ENCODE data around the gene FGF14.
"Not testable (repeated sequence)": the region's sequence is repeated elsewhere in the genome, so short reads cannot be mapped to it uniquely, and the experiment has no call there.

FGF14 gene

GRCh38 chr13:102187313-102187712 is 214.5 kb downstream of the FGF14 start:
- no peak for DNase-seq

GRCh38 chr13:102185375-102185984 is 216.4 kb downstream of the FGF14 start:
- no peak for DNase-seq

- DNase-seq: no peak
Observed at GRCh38 chr13:102183509-102184182, 218.2 kb downstream of the FGF14 start.

- no peak for DNase-seq
Observed at GRCh38 chr13:102182170-102182569, 219.7 kb downstream of the FGF14 start.

GRCh38 chr13:102177431-102177830 is 224.4 kb downstream of the FGF14 start:
- DNase-seq: no peak

- DNase-seq: no peak
Observed at GRCh38 chr13:102176846-102177245, 225.0 kb downstream of the FGF14 start.

- no peak for DNase-seq
Observed at GRCh38 chr13:102172406-102172805, 229.4 kb downstream of the FGF14 start.

GRCh38 chr13:102170305-102170704 is 231.5 kb downstream of the FGF14 start:
- DNase-seq: no peak

GRCh38 chr13:102169471-102170015 is 232.3 kb downstream of the FGF14 start:
- DNase-seq: no peak

GRCh38 chr13:102152790-102153189 is 249.1 kb downstream of the FGF14 start:
- no peak for DNase-seq

- DNase-seq: no peak
Observed at GRCh38 chr13:102147353-102147752, 254.5 kb downstream of the FGF14 start.

GRCh38 chr13:102145750-102146149 is 256.1 kb downstream of the FGF14 start:
- no peak for DNase-seq

GRCh38 chr13:102142473-102142826 is 259.4 kb downstream of the FGF14 start:
- DNase-seq: no peak

GRCh38 chr13:102141625-102142472 is 260.0 kb downstream of the FGF14 start:
- no peak for DNase-seq

GRCh38 chr13:102139626-102140025 is 262.2 kb downstream of the FGF14 start:
- DNase-seq: no peak

GRCh38 chr13:102138635-102139190 is 263.1 kb downstream of the FGF14 start:
- no peak for DNase-seq

GRCh38 chr13:102137904-102138303 is 263.9 kb downstream of the FGF14 start:
- DNase-seq: not testable (repeated sequence)

GRCh38 chr13:102136735-102137296 is 265.0 kb downstream of the FGF14 start:
- no peak for DNase-seq

GRCh38 chr13:102132777-102133295 is 269.0 kb downstream of the FGF14 start:
- no peak for DNase-seq

GRCh38 chr13:102131246-102131645 is 270.6 kb downstream of the FGF14 start:
- no peak for DNase-seq

- no peak for DNase-seq
Observed at GRCh38 chr13:102128216-102128810, 273.5 kb downstream of the FGF14 start.

- DNase-seq: no peak
Observed at GRCh38 chr13:102127153-102127552, 274.7 kb downstream of the FGF14 start.

Data from T1000 (cell line).